Breast epithelium (tissue), 4 donors: Measurements from ENCODE around the gene KLHDC4. TPM values are rescaled to one million over a fixed set of nuclear protein-coding genes. Genes with fewer than 3 reads are reported as not detected.

Experiments used
- DNase-seq, 2 donors: peaks; one replicate each; pipeline ENCODE4 v3.0.0-alpha.2; 2019; ENCODE audit warnings: low spot score in 2 of 2
- H3K27ac ChIP-seq, 2 donors: fragments of 200-600 bp; sonication (generic) in 1 of 2; one replicate each; pipeline ENCODE4 v1.5.1; 2016 to 2019; ENCODE audit warnings: mild to moderate bottlenecking in 1 of 2
- H3K27me3 ChIP-seq, 2 donors: fragments of 200-600 bp; sonication (generic) in 1 of 2; one replicate each; pipeline versions ENCODE4 v1.5.1 to v1.6.0; 2017 to 2019; ENCODE audit warnings: control low read depth in 1 of 2, mild to moderate bottlenecking in 1 of 2
- H3K36me3 ChIP-seq: fragments of 200-600 bp; one replicate; pipeline ENCODE4 v1.5.1; 2019
- H3K4me1 ChIP-seq, 2 donors: fragments of 200-600 bp; sonication (generic); one replicate each; pipeline ENCODE4 v1.5.1; 2016 to 2019; ENCODE audit warnings: control low read depth in 1 of 2
- H3K4me3 ChIP-seq, 3 donors: fragments of 200-600 bp; sonication (generic); 1 replicate in 2 of 3; 2 replicates in 1 of 3; pipeline ENCODE4 v1.5.1; 2016 to 2019; ENCODE audit warnings: mild to moderate bottlenecking in 3 of 3, moderate library complexity in 2 of 3
- H3K9me3 ChIP-seq, 2 donors: fragments of 200-600 bp; sonication (generic) in 1 of 2; one replicate each; pipeline ENCODE4 v1.5.1; 2016 to 2019; ENCODE audit warnings: control low read depth in 1 of 2
- CTCF ChIP-seq, 3 donors: fragments of 450-650 bp; IDR thresholded peaks; one replicate each; pipeline ENCODE4 v1.5.1; 2016 to 2017; ENCODE audit warnings: antibody characterized with exemption in 3 of 3, mild to moderate bottlenecking in 3 of 3, moderate library complexity in 3 of 3
- POLR2A ChIP-seq: fragments of 450-650 bp; IDR thresholded peaks from one replicate; pipeline ENCODE4 v1.6.1; 2016; ENCODE audit warnings: antibody characterized with exemption, mild to moderate bottlenecking, moderate library complexity
- POLR2AphosphoS5 ChIP-seq, 3 donors: sonication (generic); formaldehyde crosslinking; IDR thresholded peaks; one replicate each; pipeline ENCODE4 v1.6.1; 2017; ENCODE audit warnings: antibody characterized with exemption in 3 of 3
- intact Hi-C: fragments of 100-400 bp; cut with DNase I; formaldehyde crosslinking; loops from one replicate; pipeline ENCODE4 v1.15.1; 2023; ENCODE audit warnings: low total_unique reads
- total RNA-seq, 3 donors: library from RNA; depleted of rRNA; stranded (reverse); fragments of >200 nt; gene quantifications; one replicate each; pipeline ENCODE4 v1.1.0, GENCODE V29; 2016

Gene KLHDC4
- total RNA-seq, 3 donors from 2014 or later = 25.9 to 35.6 (median 32.4) TPM

DNA sequence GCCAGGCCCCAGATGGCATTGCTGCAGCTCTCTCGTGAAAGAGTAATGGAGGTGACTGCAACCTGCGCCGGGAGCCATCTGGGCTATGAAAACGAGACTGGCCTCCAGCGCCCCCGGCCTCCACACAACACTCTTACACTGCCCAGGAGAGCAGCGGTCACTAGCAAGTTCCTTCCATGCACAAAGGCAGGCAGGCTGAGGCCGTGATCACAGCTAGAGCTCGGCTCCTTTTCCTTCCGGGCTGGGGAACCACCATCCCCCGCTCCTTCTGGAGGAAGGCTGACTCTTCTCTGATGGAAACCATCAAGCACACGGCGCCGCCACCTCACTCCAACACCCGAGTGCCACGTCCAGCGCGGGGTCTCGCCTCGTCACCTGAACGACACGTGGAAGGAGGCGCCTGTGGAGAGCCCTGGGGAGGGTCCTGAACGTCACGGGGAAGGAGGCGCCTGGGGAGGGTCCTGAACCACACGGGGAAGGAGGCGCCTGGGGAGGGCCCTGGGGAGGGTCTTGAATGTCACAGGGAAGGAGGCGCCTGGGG is 61.9 kb downstream of the KLHDC4 start:
- Histone ChIP-seq H3K36me3 (no peaks in the 10 kb centered on the region), H3K4me3 (no peak overlapping the region)
- intact Hi-C loops = no loop called here

DNA sequence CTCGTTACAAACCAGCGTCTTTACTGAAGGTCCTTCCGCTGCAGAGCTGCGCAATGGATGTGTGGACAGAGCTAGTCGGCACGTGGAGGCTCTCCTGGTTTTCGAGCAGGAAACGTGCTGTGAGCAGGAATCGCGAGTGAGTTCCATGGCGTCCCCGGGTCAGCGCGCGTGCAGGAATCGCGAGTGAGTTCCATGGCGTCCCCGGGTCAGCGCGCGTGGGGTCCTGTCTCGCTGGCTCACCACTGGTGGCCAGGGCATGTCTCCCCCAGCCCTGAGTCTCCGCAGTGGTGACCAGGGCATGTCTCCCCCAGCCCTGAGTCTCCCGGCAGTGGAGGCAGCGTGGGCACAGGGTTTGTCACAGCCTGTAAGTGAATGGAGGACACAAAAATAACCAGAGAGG is 62.7 kb downstream of the KLHDC4 start:
- Histone ChIP-seq H3K27ac (no peak overlapping the region), H3K4me3 (no peak overlapping the region), H3K4me1 (no peaks in the 10 kb centered on the region), H3K9me3 (no peaks in the 10 kb centered on the region), H3K27me3 (no peaks in the 10 kb centered on the region), H3K36me3 (no peaks in the 10 kb centered on the region)
- TF ChIP-seq POLR2AphosphoS5 (IDR thresholded peaks at IDR 0.05) (no peak), POLR2A (no peak)
- intact Hi-C loops = no loop called here
- DNase-seq = no peak

More for the DNA sequence above, 61.9 kb downstream of the KLHDC4 start:
- TF ChIP-seq POLR2AphosphoS5 (IDR thresholded peaks at IDR 0.05) (no peak), POLR2A (no peak), CTCF (IDR thresholded peaks at IDR 0.05) (no peak)
- H3K27me3 ChIP-seq = no peaks in the 10 kb centered on the region
- DNase-seq = no peak
- H3K4me1 ChIP-seq = no peaks in the 10 kb centered on the region
- no peaks in the 10 kb centered on the region for H3K9me3 ChIP-seq
- H3K27ac ChIP-seq = no peak overlapping the region

- no peaks in the 10 kb centered on the region for H3K27me3 ChIP-seq
- no peaks in the 10 kb centered on the region for H3K36me3 ChIP-seq
- no peak for DNase-seq
- no peaks in the 10 kb centered on the region for H3K4me1 ChIP-seq
- H3K9me3 ChIP-seq = no peaks in the 10 kb centered on the region
- H3K27ac ChIP-seq = no peak overlapping the region
- TF ChIP-seq POLR2AphosphoS5 (IDR thresholded peaks at IDR 0.05) = no peak
- TF ChIP-seq POLR2A = no peak
- TF ChIP-seq CTCF (IDR thresholded peaks at IDR 0.05) = no peak
- intact Hi-C loops = no loop called here
- no peak overlapping the region for H3K4me3 ChIP-seq
These were observed 63.4 kb downstream of the KLHDC4 start for GRCh38 chr16:87702325-87702811.

DNA sequence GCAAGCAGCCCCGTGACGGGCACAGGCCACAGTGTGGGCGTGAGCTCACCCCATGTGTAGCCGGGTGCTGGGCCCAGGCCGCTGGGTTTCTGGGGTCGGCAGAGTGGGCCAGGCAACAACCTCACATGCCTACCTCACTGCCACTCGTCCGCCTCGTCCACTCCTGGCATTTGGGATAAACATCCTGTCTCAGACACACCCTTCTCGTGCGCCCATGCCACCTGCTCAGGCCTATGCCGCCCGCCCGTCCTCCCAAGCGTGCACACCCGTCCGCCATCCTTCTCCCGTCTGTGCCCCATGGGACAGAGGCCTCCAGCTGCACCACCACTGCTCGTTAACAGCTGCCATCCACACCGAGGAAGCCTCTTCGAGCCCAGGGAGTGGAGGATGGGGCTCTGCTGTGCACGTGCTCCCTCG is 64.3 kb downstream of the KLHDC4 start:
- DNase-seq = no peak
- intact Hi-C loops = no loop called here
- TF ChIP-seq POLR2A (no peak), CTCF (IDR thresholded peaks at IDR 0.05) (no peak), POLR2AphosphoS5 (IDR thresholded peaks at IDR 0.05) (no peak)
- H3K9me3 ChIP-seq = no peaks in the 10 kb centered on the region
- H3K36me3 ChIP-seq = no peaks in the 10 kb centered on the region
- no peaks in the 10 kb centered on the region for H3K27me3 ChIP-seq
- no peak overlapping the region for H3K27ac ChIP-seq
- H3K4me3 ChIP-seq = no peak overlapping the region
- H3K4me1 ChIP-seq = no peaks in the 10 kb centered on the region

DNA sequence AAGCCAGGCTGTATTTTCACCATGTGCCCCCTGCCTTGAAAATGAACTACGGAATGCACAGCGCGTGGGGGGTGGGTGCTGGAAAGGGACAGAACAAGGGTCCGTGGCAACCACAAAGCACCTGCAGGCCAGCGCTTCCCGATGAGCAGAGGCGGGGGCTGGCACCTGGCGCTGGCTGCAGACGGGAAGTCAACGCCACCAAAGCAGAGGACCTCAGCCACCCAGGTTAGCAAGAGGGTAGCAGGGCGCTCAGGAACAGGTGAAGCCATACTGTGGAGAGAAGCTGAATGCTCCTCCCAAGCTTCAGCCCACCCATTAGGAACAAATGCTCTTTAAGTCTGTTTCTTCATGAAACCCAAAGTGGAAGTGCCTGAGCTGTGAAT is 64.7 kb downstream of the KLHDC4 start:
- no peaks in the 10 kb centered on the region for H3K9me3 ChIP-seq
- no peak for DNase-seq
- H3K36me3 ChIP-seq = no peaks in the 10 kb centered on the region
- H3K4me1 ChIP-seq = no peaks in the 10 kb centered on the region
- TF ChIP-seq CTCF (IDR thresholded peaks at IDR 0.05) = no peak
- no peak for TF ChIP-seq POLR2AphosphoS5 (IDR thresholded peaks at IDR 0.05)
- no peak for TF ChIP-seq POLR2A
- intact Hi-C loops = no loop called here
- no peak overlapping the region for H3K27ac ChIP-seq
- H3K27me3 ChIP-seq = no peaks in the 10 kb centered on the region
- H3K4me3 ChIP-seq = no peak overlapping the region
